HG03378 (cell line): Measurements from ENCODE around the gene SLC39A1.

Source experiments
- ATAC-seq: cut with Tn5 transposase; IDR thresholded peaks from one replicate; pipeline ENCODE4 v1.9.1; 2021; ENCODE audit warnings: mild to moderate bottlenecking, moderate library complexity; ENCODE audit not compliant: unreplicated experiment

SLC39A1 gene

GRCh38 chr1:153953859-153954365, 9.4 kb downstream of the SLC39A1 start:
- no peak for ATAC-seq

- ATAC-seq = no peak
Observed at GRCh38 chr1:153951801-153952200, 11.5 kb downstream of the SLC39A1 start.

GRCh38 chr1:153951183-153951582, 12.2 kb downstream of the SLC39A1 start:
- ATAC-seq = no peak

DNA sequence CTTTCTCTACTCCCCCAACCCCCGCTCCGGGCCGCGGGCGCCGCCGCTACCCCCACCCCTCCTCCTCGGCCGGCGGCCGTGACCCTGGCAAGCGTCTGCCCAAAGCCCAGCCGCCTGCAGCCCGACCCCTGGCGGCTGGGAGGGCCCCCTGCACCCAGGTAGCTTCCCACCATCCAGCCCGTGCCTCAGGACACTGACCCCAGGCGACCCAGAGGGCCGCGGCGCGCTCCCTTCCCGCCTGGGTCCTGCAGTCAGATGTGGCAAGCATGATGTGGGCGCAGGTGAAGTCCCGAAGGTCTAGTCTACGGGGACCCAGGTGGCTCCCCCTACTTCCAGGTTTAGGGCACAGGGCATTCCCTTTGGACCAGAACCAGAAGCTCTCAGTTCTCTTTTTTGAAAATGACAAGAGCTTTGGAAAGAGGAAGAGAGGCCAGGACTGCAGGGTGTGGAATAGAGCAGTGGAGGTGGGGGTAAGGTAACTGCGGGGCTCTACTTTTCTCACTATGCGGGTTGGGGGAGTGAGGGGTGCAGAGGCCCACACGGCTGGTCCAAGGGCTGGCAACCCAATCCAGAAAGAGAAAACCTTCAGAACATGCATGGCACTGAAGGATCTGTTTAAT, 16.6 kb downstream of the SLC39A1 start, which contains the start of gene DENND4B:
TSS of gene DENND4B (minus strand) at position 97 of the 620 bp plus-strand sequence. CDS start 2,344 bp downstream, outside the sequence.
- peak; percentile 33 for ATAC-seq

DNA sequence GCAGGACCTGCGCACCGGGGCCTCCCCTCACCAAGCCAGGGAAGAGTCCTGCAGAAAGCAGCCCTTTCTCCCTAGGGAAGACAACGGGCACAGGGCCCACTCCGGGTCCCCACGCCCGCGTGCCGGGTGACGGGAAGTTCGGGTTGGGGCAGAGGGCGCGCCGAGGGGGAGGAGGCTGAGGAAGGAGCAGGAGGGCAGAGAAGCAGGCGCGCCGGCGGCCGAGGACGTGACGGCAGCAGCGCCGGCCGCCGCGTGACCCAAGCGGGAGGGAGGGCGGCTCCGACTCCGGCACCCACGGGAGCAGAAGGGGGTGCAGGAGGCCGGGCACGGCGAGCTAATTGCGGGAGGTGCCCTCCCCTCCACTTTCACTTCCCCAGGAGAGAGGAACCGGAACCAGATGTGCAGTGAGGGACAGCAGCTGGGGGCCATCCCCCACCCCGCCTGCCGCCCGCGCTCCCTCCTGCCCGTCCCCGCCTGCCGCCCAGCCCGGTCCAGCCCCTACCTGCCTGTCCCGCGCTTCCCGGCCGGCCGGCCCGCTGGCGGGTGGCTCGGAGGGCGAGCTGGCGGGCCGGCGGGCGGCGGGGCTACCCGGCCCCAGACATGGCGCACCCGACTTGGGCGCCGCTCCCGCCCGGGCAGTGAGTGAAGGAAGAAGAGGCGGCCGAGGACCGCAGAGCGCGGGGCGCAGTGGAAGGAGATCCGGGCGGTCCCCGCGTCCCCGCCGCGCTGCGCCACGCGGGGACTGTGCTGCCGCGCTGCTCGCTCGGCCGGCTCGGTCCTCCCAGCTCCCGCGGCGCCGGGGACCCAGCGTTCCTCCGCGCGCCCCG, 17.3 kb downstream of the SLC39A1 start:
- peak; percentile 63 for ATAC-seq

- ATAC-seq = no peak
Observed at GRCh38 chr1:153945131-153945794, 18.1 kb downstream of the SLC39A1 start.

- ATAC-seq = no peak
Observed at GRCh38 chr1:153944827-153945117, 18.6 kb downstream of the SLC39A1 start.

DNA sequence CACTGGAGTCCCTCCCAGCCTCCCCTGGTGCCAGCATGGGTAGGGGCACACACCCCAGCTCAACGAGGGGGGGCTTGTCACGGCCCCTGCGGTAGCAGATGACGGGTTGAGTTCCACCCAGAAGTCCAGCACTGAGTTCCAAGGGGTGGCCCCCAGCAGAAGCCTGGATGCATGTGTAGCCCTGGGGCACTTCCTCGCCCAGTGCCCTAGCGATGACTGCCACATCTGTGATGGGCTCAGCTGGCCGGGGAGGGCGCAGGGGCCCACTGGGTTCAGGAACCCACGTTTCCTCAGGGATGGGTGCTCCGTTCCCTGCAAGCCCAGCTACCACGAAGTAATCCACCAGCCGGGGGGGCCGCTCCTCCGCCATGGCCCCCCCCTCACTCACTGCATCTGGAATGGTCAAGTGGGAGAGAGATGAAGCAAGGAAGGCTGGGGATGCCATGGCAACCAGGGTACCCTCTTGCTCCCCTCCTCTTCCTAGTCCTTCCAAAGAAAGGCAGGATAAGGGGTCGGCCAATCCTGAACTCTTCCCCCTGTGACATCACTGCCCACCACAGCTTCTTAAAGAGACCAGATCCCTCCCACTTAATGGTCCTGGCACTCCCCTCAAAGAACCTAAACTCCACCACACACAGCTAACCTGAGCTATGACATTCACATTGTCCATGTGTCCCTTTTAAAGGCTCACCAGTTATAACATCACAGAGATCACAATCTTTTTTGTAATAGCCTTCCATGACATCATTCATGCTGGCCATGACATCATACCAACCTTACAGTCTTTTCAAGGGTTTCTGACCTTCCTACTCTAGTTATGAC, 19.1 kb downstream of the SLC39A1 start:
- ATAC-seq = no peak

DNA sequence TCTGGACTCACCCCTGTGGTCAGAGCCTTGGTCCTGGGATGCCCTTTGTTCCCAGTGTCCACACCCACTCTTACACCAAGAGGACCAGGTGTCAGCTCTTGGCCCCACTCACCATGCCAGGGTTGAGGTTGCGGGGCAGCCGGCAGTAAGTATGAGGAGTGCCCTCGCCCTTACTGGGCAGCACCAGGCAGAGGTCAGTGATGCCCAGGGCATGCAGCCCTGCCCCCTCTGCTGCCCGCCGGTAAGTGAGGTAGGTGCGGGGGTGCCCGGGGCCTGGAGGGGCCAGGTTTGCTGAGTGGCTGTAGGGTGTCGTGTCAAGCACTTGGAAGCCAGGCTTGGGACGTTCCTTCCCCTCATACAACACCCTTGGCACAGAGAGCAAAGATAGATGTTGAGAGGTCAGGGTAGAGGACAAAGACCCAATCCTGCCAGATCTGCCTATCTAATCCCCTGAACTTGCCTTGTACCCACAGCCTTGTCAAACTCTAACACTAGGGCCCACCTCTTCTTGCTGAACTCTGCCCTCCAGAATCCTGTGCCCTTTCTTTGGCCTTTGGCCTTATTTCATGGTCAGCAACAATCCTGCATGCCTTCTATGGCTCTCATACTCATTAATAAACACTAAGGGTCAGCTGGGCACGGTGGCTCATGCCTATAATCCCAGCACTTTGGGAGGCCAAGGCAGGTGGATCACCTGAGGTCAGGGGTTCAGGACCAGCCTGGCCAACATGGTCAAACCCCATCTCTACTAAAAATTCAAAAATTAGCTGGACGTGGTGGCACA, 20.4 kb downstream of the SLC39A1 start:
- ATAC-seq = no peak

- ATAC-seq = no peak
Observed at GRCh38 chr1:153941826-153942725, 21.3 kb downstream of the SLC39A1 start.

DNA sequence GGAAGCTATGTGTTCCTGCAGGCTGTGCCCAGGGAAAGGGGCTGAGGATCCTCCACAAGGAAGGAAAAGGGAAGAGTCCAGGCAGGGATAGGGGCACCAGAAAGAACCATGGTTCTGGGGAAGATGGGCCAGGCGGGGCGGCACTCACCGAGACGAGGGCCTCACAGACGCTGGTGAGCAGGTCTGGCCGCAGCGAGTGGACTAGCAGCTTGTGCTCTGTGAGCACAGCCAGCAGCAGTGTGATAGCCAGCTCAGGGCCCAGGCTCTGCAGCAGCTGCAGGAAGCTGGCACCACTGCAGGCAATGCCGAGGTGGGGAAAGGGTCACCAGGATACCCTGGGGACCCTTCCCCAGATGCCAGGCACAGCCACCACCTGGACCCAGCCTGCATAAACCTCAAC, 22.6 kb downstream of the SLC39A1 start:
- no peak for ATAC-seq

GRCh38 chr1:153939476-153939875, 23.9 kb downstream of the SLC39A1 start:
- no peak for ATAC-seq

DNA sequence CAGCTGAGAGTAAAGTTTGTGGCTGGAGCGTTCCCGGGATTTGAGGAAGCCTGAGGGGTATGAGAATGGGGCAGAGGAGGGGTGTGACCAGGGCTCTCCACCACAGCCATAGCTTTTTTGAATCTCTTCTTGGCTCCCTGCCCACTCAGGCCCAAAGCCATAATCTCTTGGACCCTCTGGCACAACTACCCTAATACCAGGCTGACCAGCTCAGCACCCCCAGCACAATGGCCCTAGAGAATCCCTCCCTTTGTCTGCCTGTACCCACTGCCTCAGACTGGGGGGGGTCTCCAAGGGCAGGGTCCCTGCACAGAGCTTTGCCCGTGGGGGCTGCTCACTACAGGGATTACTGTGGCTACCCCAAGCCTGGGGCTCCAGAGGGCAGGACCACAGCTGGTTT, 24.3 kb downstream of the SLC39A1 start:
- ATAC-seq = no peak

GRCh38 chr1:153937331-153937730, 26.0 kb downstream of the SLC39A1 start:
- ATAC-seq = no peak

- no peak for ATAC-seq
Observed at GRCh38 chr1:153936011-153936802, 27.1 kb downstream of the SLC39A1 start.

- no peak for ATAC-seq
Observed at GRCh38 chr1:153934746-153935145, 28.6 kb downstream of the SLC39A1 start.

DNA sequence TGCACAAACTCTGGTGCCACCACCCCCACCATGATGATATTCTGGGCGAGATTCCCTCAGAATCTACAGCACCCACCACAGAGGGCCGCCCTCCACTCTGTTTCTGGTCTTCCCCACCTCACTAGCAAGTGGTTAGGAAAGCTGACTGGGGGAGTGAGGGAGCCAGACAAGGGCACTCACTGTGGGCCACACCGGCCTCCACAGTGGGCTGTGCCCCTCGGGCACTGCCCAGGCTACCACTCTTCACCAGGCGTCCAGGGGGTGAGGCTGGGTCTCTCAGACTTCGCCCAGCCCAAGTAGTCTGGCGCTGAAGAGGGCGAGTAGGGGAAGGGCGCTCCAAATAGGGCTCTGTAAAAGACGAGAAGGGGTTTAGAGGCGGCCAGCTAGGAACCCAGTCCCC, 29.4 kb downstream of the SLC39A1 start:
- no peak for ATAC-seq

GRCh38 chr1:153933430-153933829, 29.9 kb downstream of the SLC39A1 start:
- no peak for ATAC-seq
